H1 (cell line): ENCODE data around the gene CDIPT. TPM values are rescaled to one million over a fixed set of nuclear protein-coding genes. Genes with fewer than 3 reads are reported as not detected.

ENCODE experiments used
- CTCF ChIA-PET: fragments of 300-600 bp; sonication (Branson Sonifier 250); formaldehyde crosslinking; loops from one replicate; lab custom pipeline; 2021; ENCODE audit not compliant: partially characterized antibody; lab: Charles Lee
- POLR2A ChIA-PET: fragments of 300-600 bp; sonication (Branson Sonifier 250); formaldehyde crosslinking; loops from one replicate; lab custom pipeline; 2021; ENCODE audit warnings: inconsistent platforms; ENCODE audit not compliant: partially characterized antibody; lab: Charles Lee
- DNase-seq, 2 experiments: peaks; one replicate each; pipeline versions ENCODE4 v3.0.0 to v3.0.0-alpha.2; 2010 to 2022; ENCODE audit warnings: low spot score in 2 of 2, low read depth in 1 of 2, mixed read lengths in 1 of 2
- FAIRE-seq: peaks from 2 replicates; lab custom pipeline; 2011; peaks lifted over from hg19 to GRCh38; lab: Jason Lieb, UNC
- H2AFZ ChIP-seq: 2 replicates; pipeline ENCODE4 v1.8.1; 2012; ENCODE audit warnings: low read length, inconsistent platforms
- H2AK5ac ChIP-seq: 2 replicates; pipeline ENCODE4 v1.6.1; 2013; ENCODE audit warnings: low read depth, low read length
- H2BK120ac ChIP-seq: replicated peaks from 2 replicates; pipeline ENCODE3; 2013; ENCODE audit warnings: low read depth, low read length, inconsistent platforms
- H2BK12ac ChIP-seq: 2 replicates; pipeline ENCODE4 v1.6.1; 2013; ENCODE audit warnings: low read depth, low read length
- H2BK15ac ChIP-seq: 2 replicates; pipeline ENCODE4 v1.6.1; 2013; ENCODE audit warnings: low read length
- H2BK20ac ChIP-seq: 2 replicates; pipeline ENCODE4 v1.6.1; 2013; ENCODE audit warnings: low read length
- H2BK5ac ChIP-seq: 2 replicates; pipeline ENCODE4 v1.6.1; 2013; ENCODE audit warnings: low read depth, low read length
- H3K14ac ChIP-seq: 2 replicates; pipeline ENCODE4 v1.6.1; 2013; ENCODE audit warnings: inconsistent platforms; ENCODE audit not compliant: insufficient read length
- H3K18ac ChIP-seq: 2 replicates; pipeline ENCODE4 v1.6.1; 2013; ENCODE audit warnings: low read length; ENCODE audit errors: extremely low read depth
- H3K23ac ChIP-seq: 2 replicates; pipeline ENCODE4 v1.6.1; 2013; ENCODE audit warnings: inconsistent platforms; ENCODE audit not compliant: insufficient read length
- H3K23me2 ChIP-seq: 2 replicates; pipeline ENCODE4 v1.6.1; 2013; ENCODE audit warnings: low read depth, low read length
- H3K27ac ChIP-seq: 2 replicates; pipeline ENCODE4 v1.6.1; 2011; ENCODE audit warnings: low read depth, low read length, inconsistent platforms
- H3K27me3 ChIP-seq, 4 experiments: replicated peaks in 1 of 4; 1 replicate in 1 of 4; 2 replicates in 3 of 4; pipeline versions ENCODE4 v1.6.1 to v1.8.1; 2011 to 2013; ENCODE audit warnings: low read length in 3 of 4, mild to moderate bottlenecking in 3 of 4, inconsistent platforms in 2 of 4, mixed read lengths in 2 of 4, moderate library complexity in 1 of 4; ENCODE audit not compliant: control insufficient read depth in 3 of 4, insufficient read depth in 3 of 4; ENCODE audit errors: extremely low read depth in 1 of 4
- H3K36me3 ChIP-seq, 4 experiments: 2 replicates each; pipeline versions ENCODE4 v1.6.1 to v1.8.1; 2011 to 2013; ENCODE audit warnings: mild to moderate bottlenecking in 4 of 4, low read length in 3 of 4, moderate library complexity in 2 of 4, control low read depth in 1 of 4, inconsistent platforms in 1 of 4; ENCODE audit not compliant: insufficient read depth in 4 of 4, control insufficient read depth in 2 of 4
- H3K4ac ChIP-seq: replicated peaks from 2 replicates; pipeline ENCODE3; 2013; ENCODE audit warnings: low read length, low read depth, mixed read lengths, inconsistent platforms; ENCODE audit not compliant: insufficient read length
- H3K4me1 ChIP-seq, 4 experiments: replicated peaks in 1 of 4; 1 replicate in 1 of 4; 2 replicates in 3 of 4; pipeline versions ENCODE4 v1.6.1 to v1.8.1; 2011 to 2013; ENCODE audit warnings: low read length in 3 of 4, inconsistent platforms in 2 of 4, mixed read lengths in 1 of 4; ENCODE audit not compliant: insufficient read depth in 4 of 4, control insufficient read depth in 3 of 4
- H3K4me2 ChIP-seq, 2 experiments: 2 replicates each; pipeline versions ENCODE4 v1.6.1 to v1.8.1; 2011 to 2013; ENCODE audit warnings: low read depth in 2 of 2, low read length in 2 of 2, control low read depth in 1 of 2, inconsistent platforms in 1 of 2, mild to moderate bottlenecking in 1 of 2; ENCODE audit not compliant: insufficient read depth in 1 of 2
- H3K4me3 ChIP-seq, 4 experiments: fragments of 200-600, 300-600 bp in 1 of 4; sonication (generic), shearing (Covaris generic), sonication (Bioruptor Twin) in 1 of 4; 2 replicates each; pipeline versions ENCODE4 v1.5.1 to v1.8.1; 2011 to 2016; ENCODE audit warnings: low read length in 4 of 4, low read depth in 3 of 4, control low read depth in 2 of 4, inconsistent platforms in 2 of 4, mild to moderate bottlenecking in 2 of 4, mixed read lengths in 1 of 4, moderate library complexity in 1 of 4; ENCODE audit not compliant: insufficient read depth in 2 of 4; ENCODE audit errors: extremely low read depth in 1 of 4
- H3K56ac ChIP-seq: replicated peaks from 2 replicates; pipeline ENCODE3; 2013; ENCODE audit warnings: low read depth, mild to moderate bottlenecking, mixed read lengths, low read length, inconsistent platforms; ENCODE audit not compliant: insufficient read length
- H3K79me1 ChIP-seq: 2 replicates; pipeline ENCODE4 v1.6.1; 2013; ENCODE audit warnings: low read depth, low read length, control low read depth
- H3K79me2 ChIP-seq, 2 experiments: 2 replicates each; pipeline versions ENCODE4 v1.6.1 to v1.8.1; 2012 to 2013; ENCODE audit warnings: low read length in 2 of 2, mild to moderate bottlenecking in 2 of 2, inconsistent platforms in 1 of 2; ENCODE audit not compliant: insufficient read depth in 2 of 2, control insufficient read depth in 1 of 2
- H3K9ac ChIP-seq, 4 experiments: replicated peaks in 1 of 4; 1 replicate in 1 of 4; 2 replicates in 3 of 4; pipeline versions ENCODE4 v1.6.1 to v1.8.1; 2011 to 2013; ENCODE audit warnings: low read depth in 3 of 4, low read length in 3 of 4, control low read depth in 2 of 4, mild to moderate bottlenecking in 2 of 4, moderate library complexity in 2 of 4, inconsistent platforms in 1 of 4; ENCODE audit errors: extremely low read depth in 1 of 4
- H3K9me3 ChIP-seq, 2 experiments: 2 replicates each; pipeline versions ENCODE4 v1.6.1 to v1.8.1; 2012 to 2013; ENCODE audit warnings: mild to moderate bottlenecking in 2 of 2, moderate library complexity in 2 of 2, control low read depth in 1 of 2, inconsistent platforms in 1 of 2, low read depth in 1 of 2, low read length in 1 of 2, mixed read lengths in 1 of 2; ENCODE audit not compliant: insufficient read depth in 2 of 2
- H4K20me1 ChIP-seq, 2 experiments: replicated peaks in 1 of 2; 2 replicates each; pipeline versions ENCODE3 to v1.8.1; 2011 to 2013; ENCODE audit warnings: inconsistent platforms in 2 of 2, low read length in 2 of 2, mild to moderate bottlenecking in 1 of 2; ENCODE audit not compliant: insufficient read depth in 2 of 2, control insufficient read depth in 1 of 2
- H4K5ac ChIP-seq: 2 replicates; pipeline ENCODE4 v1.6.1; 2013; ENCODE audit warnings: low read length, low read depth, mixed read lengths, inconsistent platforms; ENCODE audit not compliant: insufficient read length
- H4K8ac ChIP-seq: 2 replicates; pipeline ENCODE4 v1.8.0; 2013; ENCODE audit warnings: mild to moderate bottlenecking, moderate library complexity, low read length, inconsistent platforms; ENCODE audit not compliant: insufficient read depth; ENCODE audit errors: extremely low read depth
- H4K91ac ChIP-seq: replicated peaks from 2 replicates; pipeline ENCODE3; 2013; ENCODE audit warnings: low read length, mixed read lengths, inconsistent platforms; ENCODE audit not compliant: insufficient read length
- BACH1 ChIP-seq: IDR thresholded peaks from 2 replicates; pipeline ENCODE4 v1.6.1; 2012; ENCODE audit warnings: low read length, improper control_type of control experiment
- TEAD4 ChIP-seq: IDR thresholded peaks from 2 replicates; pipeline ENCODE4 v1.6.1; 2012; ENCODE audit warnings: low read depth, low read length, inconsistent platforms, mixed read lengths
- WGBS, 2 experiments: shearing (Covaris generic) in 1 of 2; methylation state at CpG; one replicate each; pipeline versions ENCODE4 v1.1.6 to v1.1.7; 2013 to 2015; ENCODE audit warnings: low lambda C conversion rate in 2 of 2, mixed read lengths in 2 of 2, inconsistent platforms in 1 of 2, low coverage in 1 of 2, missing lambda C conversion rate in 1 of 2; ENCODE audit not compliant: insufficient replicate concordance in 2 of 2, insufficient coverage in 1 of 2, insufficient read length in 1 of 2; ENCODE audit errors: extremely low coverage in 1 of 2, missing lambda C conversion rate in 1 of 2; 5-methylcytosine and 5-hydroxymethylcytosine counted together
- polyA plus RNA-seq, 7 experiments: library from polyadenylated mRNA; depleted of rRNA in 3 of 7; stranded (reverse) in 5 of 7; unstranded in 2 of 7; fragments of >200 nt in 5 of 7; fragments of 200-250 nt in 2 of 7; gene quantifications; 1 replicate in 5 of 7; 2 replicates in 1 of 7; 4 replicates in 1 of 7; pipeline versions ENCODE4 v1.2.1 to v1.2.3, GENCODE V29; 2011 to 2013; ENCODE audit warnings: missing spikeins in 2 of 7, mixed read lengths in 2 of 7
- total RNA-seq: library from RNA; stranded (reverse); fragmentation: NEBNext Ultra II Directional; extraction: Animal tissue kit (Norgen Biotek cat#: 25700); gene quantifications from 2 replicates; pipeline ENCODE4 v1.2.1, GENCODE V29; 2021

Gene CDIPT
- total and polyA plus RNA-seq, 2 of the 8 experiments (the other 6 are each of a cell fraction or from before 2014, with no cell fraction given): 69.2 to 140 TPM

- CTCF ChIA-PET: interaction anchor here (0.6 to 15.0 kb wide), 4 partner anchors 10 to 29 kb away, joined by 3 to 212 read pairs (median 3); partner anchors contain the start of genes MVP and PAGR1
- DNase-seq: no peak
Measured at GRCh38 chr16:29844575-29845331, 18.3 kb downstream of the CDIPT start.

More at GRCh38 chr16:29844575-29845331, 18.3 kb downstream of the CDIPT start:
- 92% methylated on average over 27 of the region's 28 CpGs; no CpG with 5 or more reads in 1 of the 2 experiments for WGBS, 2 experiments
- Histone ChIP-seq H3K23ac (no peak overlapping the region), H3K18ac (no peak overlapping the region), H3K4ac (no peak overlapping the region), H4K5ac (no peak overlapping the region), H2BK120ac (no peak overlapping the region), H3K4me2 (no peak overlapping the region), H2BK20ac (no peak overlapping the region), H3K79me1 (no peaks in the 10 kb centered on the region), H3K27ac (no peak overlapping the region), H2AK5ac (no peak overlapping the region), H3K4me3 (no peak overlapping the region), H3K56ac (no peak overlapping the region), H2BK15ac (no peak overlapping the region), H2AFZ (no peak overlapping the region), H3K23me2 (no peaks in the 10 kb centered on the region), H4K20me1 (no peaks in the 10 kb centered on the region), H3K27me3 (no peaks in the 10 kb centered on the region), H3K4me1 (no peaks in the 10 kb centered on the region; a peak in 2 of 7 replicates), H3K9me3 (no peaks in the 10 kb centered on the region), H4K91ac (no peak overlapping the region), H3K9ac (no peak overlapping the region), H2BK5ac (no peak overlapping the region), H2BK12ac (no peak overlapping the region), H3K14ac (no peak overlapping the region)
- no peak for FAIRE-seq
- TF ChIP-seq BACH1: no peak
- TF ChIP-seq TEAD4: no peak
- TF ChIP-seq, all 59 proteins: peak for 0
- Histone ChIP-seq H3K79me2 (no peaks in the 10 kb centered on the region), H3K36me3 (no peaks in the 10 kb centered on the region), H4K8ac (peak overlapping the region; percentile 18; the same call in 1 of the 2 replicates)
- POLR2A ChIA-PET: interaction anchor here (0.9 to 12.7 kb wide), 7 partner anchors 8 to 37 kb away, joined by 3 to 167 read pairs (median 4); partner anchors contain the start of genes CDIPT, MVP and PAGR1
